ENCODE measurements around the gene NBEA.

The NBEA gene

DNA sequence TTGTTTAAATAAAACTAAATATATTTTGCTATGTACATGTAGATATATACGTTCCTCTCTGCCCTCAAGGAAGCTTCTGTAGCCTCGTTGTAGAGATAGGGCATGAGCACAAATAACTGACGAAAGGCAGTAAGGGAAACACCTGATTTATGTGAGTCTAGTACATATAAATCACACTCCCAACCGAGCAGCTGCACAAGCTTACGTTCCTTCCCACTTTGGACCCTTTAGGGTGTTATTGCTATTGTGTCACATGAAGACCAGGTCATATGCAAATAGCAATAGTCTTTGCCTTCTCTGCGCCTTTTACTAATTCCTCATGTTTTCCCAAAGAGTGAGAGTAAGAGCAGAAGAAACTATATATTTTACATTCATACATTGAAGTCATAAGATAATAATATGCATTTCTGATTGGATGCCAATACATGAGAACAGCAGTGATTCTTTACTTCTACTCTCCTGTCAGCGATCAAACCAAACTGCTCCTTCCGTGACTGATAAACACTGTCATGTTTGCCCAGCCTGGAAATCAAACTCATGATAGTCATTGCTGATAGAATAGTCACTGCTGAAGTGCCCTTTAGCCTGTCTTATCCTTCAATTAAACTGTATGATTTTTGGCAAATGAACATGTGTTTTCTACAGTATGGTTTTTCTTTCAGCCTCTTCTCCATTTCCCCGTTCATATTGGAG lies 661.7 kb downstream of the NBEA start:
- no peak for DNase-seq (ENCODE audit: low read depth in 2 of 2)
- H3K4me3 ChIP-seq (replicated peaks in 1 of 2; ENCODE audit: low read depth in 2 of 2, low read length in 2 of 2), result no peak overlapping the region
- no peak for TF ChIP-seq CTCF (IDR thresholded peaks at IDR 0.05; ENCODE audit: low read depth, low read length)

DNA sequence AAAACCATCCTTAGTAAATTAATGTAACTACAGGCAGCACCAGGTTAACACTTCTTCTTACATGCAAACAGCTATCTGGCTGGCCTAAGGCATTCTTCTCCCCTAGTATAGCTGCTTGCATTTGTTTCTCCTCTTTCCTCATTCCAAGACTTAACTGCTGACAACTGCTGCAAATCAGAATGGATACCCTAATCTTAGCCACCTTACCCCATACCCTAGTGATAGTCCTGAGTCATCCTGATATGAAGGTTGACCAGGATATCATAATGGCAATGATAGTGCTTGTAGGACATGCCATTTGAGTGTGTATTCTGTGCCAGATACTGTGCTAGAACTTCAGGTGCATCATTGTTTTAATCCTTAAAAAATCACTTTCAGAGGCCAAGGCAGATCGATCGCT lies 672.6 kb downstream of the NBEA start:
- no peak for TF ChIP-seq CTCF (IDR thresholded peaks at IDR 0.05; ENCODE audit: low read depth, low read length)
- DNase-seq (ENCODE audit: low read depth in 2 of 2), result no peak
- no peak overlapping the region for H3K4me3 ChIP-seq (replicated peaks in 1 of 2; ENCODE audit: low read depth in 2 of 2, low read length in 2 of 2)

GRCh38 chr13:35617420-35617819 lies 675.4 kb downstream of the NBEA start:
- no peak overlapping the region for H3K4me3 ChIP-seq (replicated peaks in 1 of 2; ENCODE audit: low read depth in 2 of 2, low read length in 2 of 2)
- TF ChIP-seq CTCF (IDR thresholded peaks at IDR 0.05; ENCODE audit: low read depth, low read length), result no peak
- no peak for DNase-seq (ENCODE audit: low read depth in 2 of 2)

DNA sequence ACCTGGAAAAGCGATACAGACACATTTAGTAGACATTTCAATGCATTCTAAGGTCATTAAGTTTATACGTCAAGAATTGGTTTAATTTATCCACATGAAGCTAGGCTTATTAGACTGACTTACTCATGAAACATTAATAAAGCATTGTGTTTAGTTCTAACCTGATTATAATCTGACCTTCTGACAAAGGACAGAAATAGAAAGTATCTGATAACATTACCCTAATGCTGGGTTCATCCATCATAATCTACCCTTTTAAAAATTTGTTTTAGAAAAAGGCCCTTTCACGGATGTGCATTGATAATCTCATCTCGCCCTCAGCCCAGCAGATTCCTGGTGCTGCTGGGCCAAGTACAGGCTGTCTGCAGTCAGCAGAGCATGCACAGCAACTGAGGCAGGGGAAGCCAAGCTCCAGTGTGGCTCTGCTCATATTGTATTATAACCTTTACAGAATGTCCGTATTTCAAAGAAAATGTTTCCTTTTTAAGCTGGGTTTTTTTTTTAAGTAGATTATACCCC lies 676.6 kb downstream of the NBEA start:
- TF ChIP-seq CTCF (IDR thresholded peaks at IDR 0.05; ENCODE audit: low read depth, low read length), result no peak
- no peak for DNase-seq (ENCODE audit: low read depth in 2 of 2)

GRCh38 chr13:35621989-35622388 lies 679.9 kb downstream of the NBEA start:
- no peak overlapping the region for H3K4me3 ChIP-seq (replicated peaks in 1 of 2; ENCODE audit: low read depth in 2 of 2, low read length in 2 of 2)
- DNase-seq (ENCODE audit: low read depth in 2 of 2), result peak; percentile 11 to 71
- no peak for TF ChIP-seq CTCF (IDR thresholded peaks at IDR 0.05; ENCODE audit: low read depth, low read length)

More for the DNA sequence above, 676.6 kb downstream of the NBEA start:
- no peak overlapping the region for H3K4me3 ChIP-seq (replicated peaks in 1 of 2; ENCODE audit: low read depth in 2 of 2, low read length in 2 of 2)

GRCh38 chr13:35629026-35629425 lies 687.0 kb downstream of the NBEA start:
- no peak overlapping the region for H3K4me3 ChIP-seq (replicated peaks in 1 of 2; ENCODE audit: low read depth in 2 of 2, low read length in 2 of 2)
- no peak for DNase-seq (ENCODE audit: low read depth in 2 of 2)
- no peak for TF ChIP-seq CTCF (IDR thresholded peaks at IDR 0.05; ENCODE audit: low read depth, low read length)

Data from cardiac fibroblast (primary cell).